AG09309 (cell line): ENCODE measurements around the gene NR2C2AP.

Experiments
- DNase-seq: peaks from one replicate; pipeline ENCODE4 v3.0.0-alpha.2; 2010; ENCODE audit warnings: low read depth
- H3K4me3 ChIP-seq: 2 replicates; pipeline ENCODE4 v1.5.1; 2011; ENCODE audit warnings: mild to moderate bottlenecking, low read depth, low read length, moderate library complexity; ENCODE audit not compliant: control insufficient read depth
- TF ChIP-seq, protein P1 (sequence below): IDR thresholded peaks from 2 replicates; pipeline ENCODE4 v1.5.1; 2011; ENCODE audit warnings: mild to moderate bottlenecking, low read depth, low read length, inconsistent platforms; ENCODE audit not compliant: insufficient read depth, control insufficient read depth; ENCODE audit errors: missing control alignments

The NR2C2AP gene

DNA sequence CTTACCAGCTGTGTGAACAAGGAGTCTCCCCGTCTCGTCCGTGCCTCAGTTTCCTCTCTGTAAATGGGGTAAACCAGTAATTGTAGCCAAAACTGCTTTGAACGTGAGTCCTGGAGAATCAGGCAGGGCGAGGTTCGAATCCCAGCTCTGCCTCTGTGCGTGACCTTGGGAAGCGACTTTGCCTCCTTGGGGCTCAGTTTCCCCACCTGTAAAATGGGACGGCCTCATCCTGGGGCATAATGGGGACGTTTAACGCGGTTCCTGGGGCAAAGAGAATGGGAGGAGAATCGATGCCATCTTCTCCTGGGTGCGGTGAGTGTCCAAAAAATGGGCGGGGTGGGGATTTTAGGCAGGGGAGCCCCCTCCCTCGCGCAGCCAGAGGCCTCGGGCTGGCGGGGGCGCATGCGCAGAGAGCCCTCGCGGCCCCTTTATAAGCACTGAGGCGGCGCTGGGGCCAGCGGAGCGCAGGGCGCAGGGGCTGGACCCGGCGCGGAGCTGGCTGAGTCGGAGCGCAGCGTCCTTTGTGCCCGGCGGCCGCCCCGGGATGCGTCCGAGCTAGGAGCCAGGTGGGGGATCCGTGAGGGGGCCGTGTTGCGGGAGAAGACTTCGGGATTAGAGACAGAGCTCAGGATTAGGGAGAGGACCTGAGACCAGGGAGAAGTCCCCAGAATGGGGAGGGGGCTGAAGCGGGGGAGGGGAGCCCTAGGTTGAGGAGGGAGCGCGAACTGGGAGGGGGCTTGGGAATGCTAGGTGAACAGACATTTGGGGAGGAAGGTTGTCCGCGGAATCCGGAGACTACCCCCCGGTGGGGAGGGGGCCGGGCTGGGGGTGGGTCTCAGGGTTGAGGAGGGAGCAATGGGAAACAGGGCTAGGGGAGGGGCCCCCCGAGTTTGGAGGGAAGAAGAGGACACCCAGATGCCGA lies 8.5 kb upstream of the NR2C2AP start, which contains the start of gene NCAN:
NCAN (plus strand) TSS at position 460 of the 922 bp plus-strand sequence. CDS start 4,996 bp downstream, outside the sequence.
- no peak within 1 kb of the TSS for H3K4me3 ChIP-seq
- TF ChIP-seq, protein P1, sequence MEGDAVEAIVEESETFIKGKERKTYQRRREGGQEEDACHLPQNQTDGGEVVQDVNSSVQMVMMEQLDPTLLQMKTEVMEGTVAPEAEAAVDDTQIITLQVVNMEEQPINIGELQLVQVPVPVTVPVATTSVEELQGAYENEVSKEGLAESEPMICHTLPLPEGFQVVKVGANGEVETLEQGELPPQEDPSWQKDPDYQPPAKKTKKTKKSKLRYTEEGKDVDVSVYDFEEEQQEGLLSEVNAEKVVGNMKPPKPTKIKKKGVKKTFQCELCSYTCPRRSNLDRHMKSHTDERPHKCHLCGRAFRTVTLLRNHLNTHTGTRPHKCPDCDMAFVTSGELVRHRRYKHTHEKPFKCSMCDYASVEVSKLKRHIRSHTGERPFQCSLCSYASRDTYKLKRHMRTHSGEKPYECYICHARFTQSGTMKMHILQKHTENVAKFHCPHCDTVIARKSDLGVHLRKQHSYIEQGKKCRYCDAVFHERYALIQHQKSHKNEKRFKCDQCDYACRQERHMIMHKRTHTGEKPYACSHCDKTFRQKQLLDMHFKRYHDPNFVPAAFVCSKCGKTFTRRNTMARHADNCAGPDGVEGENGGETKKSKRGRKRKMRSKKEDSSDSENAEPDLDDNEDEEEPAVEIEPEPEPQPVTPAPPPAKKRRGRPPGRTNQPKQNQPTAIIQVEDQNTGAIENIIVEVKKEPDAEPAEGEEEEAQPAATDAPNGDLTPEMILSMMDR, result no peak
- no peak for DNase-seq

DNA sequence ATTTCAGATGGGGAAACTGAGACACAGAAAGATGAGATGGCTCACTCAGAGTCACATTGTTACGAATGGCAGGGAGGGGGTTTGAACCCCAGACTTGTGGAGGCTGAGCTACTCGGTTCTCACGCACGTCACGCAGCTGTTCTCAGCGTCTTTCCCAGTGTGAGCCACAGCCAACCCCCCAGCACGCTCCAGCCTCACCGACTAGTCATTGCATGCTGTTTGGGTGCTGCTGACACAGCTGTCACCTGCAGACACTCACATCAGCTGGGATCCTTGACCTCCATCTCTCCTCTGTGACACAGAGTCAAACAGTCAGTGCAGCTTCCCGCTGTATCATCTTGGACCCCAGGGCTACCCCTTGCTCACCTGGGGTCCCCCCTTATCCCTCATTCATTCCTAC lies 6.2 kb upstream of the NR2C2AP start:
- no peak overlapping the region for H3K4me3 ChIP-seq
- TF ChIP-seq, protein P1, result no peak
- no peak for DNase-seq

DNA sequence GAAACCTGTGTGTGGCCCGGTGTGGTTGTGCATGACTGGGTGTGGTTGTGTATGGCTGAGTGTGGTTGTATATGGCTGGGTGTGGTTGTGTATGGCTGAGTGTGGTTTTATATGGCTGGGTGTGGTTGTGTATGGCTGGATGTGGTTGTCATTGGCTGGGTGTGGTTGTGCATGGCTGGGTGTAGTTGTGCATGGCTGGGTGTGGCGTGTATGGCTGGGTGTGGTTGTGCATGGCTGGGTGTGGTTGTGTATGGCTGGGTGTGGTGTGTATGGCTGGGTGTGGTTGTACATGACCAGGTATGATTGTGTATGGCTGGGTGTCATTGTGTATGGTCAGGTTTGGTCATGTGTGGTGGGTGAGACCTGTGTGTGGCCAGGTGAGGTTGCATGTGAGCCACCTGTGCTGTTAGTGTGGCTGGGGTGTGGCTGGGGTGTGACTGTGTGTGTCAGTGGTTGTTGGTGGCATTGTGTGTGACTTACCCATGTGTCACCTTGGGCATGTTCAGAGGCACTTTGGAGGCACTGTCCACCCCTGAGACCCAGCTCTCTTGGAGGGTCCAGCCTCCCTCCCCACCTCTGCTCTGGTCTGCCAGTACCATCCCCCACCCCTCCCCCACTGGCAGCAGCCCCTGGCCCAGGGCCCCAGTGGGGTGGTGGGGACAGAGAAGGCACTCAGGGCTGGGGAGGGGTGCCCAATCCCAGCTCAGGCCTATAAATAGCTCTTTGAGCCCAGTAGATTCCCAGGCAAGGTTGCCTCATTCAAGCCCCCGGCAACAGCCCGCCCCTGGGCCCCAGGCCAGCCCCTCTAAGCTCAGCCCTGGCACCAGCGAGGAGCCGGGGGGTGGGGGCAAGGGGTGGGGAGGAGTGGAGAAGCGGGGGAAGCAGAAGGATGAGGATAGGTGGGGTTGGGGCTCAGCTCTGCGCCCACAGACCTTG lies 4.7 kb upstream of the NR2C2AP start:
- no peak for DNase-seq
- TF ChIP-seq, protein P1, result no peak
- no peak overlapping the region for H3K4me3 ChIP-seq

DNA sequence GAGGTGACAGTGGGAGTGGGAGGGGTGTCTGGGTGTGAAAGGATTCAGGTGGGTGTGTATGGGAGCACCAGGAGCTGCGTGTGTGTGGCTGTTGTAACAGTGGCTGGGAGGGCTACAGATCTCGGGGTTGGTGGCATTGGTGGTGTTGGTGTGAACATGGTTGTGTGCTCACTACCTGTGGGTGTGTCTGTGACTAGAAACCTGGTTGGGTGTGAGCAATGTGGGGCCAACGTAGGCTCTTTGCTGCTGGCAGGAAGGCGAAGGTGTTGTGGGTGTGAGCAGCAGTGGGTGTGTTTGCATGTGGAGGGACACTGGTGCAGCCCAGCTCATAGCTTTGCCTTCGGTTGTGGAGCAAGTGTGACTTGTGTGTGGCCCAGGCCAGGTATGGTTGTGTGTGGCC lies 3.7 kb upstream of the NR2C2AP start:
- DNase-seq, result no peak
- H3K4me3 ChIP-seq, result no peak overlapping the region
- TF ChIP-seq, protein P1, result no peak

DNA sequence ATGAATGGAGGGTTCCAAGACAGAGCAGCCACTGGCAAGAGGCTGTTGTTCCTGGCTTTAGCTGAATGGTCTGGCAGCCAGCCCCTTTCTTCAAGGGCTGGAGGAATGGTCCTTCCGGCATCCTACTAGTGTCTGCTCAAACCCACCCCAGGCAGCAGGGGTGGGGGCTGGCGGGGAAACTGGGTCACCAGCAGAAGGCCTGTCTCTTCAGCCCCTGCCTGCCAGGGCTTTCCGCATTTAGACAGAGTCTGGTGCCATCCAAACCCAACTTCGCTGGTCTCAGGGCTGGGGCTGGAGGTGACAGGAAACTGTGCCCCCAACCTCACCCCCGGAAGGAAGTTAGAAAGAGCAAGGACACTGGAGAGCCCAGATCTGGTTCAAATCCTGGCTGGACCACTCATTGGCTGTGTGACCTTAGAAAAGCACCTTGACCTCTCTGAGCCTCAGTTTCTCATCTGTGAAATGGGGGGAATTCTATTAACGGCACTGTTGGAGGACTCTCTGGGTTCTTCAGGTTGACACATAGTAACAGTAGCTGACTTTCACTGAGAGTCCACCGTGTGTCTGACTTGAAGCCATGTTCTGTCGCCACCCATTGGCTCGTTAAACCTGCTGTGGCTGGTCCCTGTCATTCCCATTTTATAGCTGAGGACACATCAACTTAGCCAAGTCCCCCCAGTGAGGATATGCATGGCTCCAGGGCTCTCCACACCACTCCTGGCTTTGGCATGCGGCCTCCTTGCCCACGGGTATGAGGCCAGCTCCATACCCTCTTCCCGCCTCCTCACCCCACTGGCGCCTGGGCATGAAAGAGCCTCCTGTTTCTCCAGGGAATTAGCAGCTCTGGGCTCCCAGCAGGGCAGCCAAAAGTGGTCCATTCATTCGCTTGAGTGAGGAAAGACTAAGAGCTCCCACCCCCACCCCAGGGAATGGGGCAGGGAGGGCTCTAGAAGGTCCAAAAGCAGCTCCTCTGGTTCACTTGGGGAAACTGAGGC lies 2.5 kb upstream of the NR2C2AP start:
- TF ChIP-seq, protein P1, result no peak
- DNase-seq, result no peak
- no peak overlapping the region for H3K4me3 ChIP-seq
